Measurements from ENCODE around the gene SCN3A.

Gene SCN3A

DNA sequence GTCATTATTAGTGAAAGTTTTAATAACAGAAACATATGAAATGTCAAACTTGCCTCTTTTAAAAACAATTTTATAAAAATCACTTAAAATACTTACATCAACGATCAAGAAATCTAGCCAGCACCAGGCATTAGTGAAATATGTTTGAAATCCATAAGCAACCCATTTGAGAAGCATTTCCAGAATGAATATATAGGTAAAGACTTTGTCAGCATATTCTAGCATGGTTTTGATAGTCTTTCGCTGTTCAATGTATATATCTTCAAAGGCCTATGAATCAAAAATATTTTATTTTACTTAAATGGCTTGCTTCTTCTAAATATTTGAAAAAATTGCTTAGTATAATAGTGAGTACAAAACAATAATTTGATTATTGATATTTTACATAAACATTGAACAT, 91.1 kb downstream of the SCN3A start (continued):
- TF ChIP-seq ESRRG (CRISPR knock-in tag; IDR thresholded peaks at IDR 0.05) (no peak), ZFP30 (CRISPR knock-in tag; IDR thresholded peaks at IDR 0.05) (no peak), CSDC2 (CRISPR knock-in tag; IDR thresholded peaks at IDR 0.05) (no peak), OSR1 (CRISPR knock-in tag; IDR thresholded peaks at IDR 0.05) (no peak), GLIS3 (CRISPR knock-in tag; IDR thresholded peaks at IDR 0.05) (no peak)

DNA sequence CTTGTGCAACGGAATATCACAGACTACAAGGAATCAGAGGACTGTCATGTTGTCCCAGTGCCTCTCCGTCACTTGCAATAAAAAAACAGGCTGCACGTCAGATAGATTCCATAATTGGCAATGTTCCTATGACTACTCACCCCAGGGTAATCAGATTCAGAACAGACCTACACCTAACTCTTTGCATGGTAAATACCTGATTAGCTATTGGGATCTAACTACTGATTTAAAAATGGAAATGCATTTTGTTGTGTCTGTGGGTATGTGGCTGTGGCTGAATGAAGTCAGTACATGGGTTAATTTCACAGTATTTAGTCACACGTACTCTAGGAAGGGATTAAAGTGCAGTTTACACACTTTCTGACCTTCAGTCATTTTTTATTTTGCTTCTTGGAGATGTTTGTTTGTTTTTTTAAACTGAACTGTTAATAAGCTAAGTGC, 91.7 kb downstream of the SCN3A start:
- no peak for ATAC-seq
- TF ChIP-seq ZFP30 (CRISPR knock-in tag; IDR thresholded peaks at IDR 0.05) (no peak), TOX (CRISPR knock-in tag; IDR thresholded peaks at IDR 0.05; ENCODE audit: borderline replicate concordance) (no peak), ESRRG (CRISPR knock-in tag; IDR thresholded peaks at IDR 0.05) (no peak), GLIS3 (CRISPR knock-in tag; IDR thresholded peaks at IDR 0.05) (no peak), OSR1 (CRISPR knock-in tag; IDR thresholded peaks at IDR 0.05) (no peak), ZNF565 (CRISPR knock-in tag; conservative IDR thresholded peaks at IDR 0.05; ENCODE audit: low read depth) (no peak)
- TF ChIP-seq, protein P1, sequence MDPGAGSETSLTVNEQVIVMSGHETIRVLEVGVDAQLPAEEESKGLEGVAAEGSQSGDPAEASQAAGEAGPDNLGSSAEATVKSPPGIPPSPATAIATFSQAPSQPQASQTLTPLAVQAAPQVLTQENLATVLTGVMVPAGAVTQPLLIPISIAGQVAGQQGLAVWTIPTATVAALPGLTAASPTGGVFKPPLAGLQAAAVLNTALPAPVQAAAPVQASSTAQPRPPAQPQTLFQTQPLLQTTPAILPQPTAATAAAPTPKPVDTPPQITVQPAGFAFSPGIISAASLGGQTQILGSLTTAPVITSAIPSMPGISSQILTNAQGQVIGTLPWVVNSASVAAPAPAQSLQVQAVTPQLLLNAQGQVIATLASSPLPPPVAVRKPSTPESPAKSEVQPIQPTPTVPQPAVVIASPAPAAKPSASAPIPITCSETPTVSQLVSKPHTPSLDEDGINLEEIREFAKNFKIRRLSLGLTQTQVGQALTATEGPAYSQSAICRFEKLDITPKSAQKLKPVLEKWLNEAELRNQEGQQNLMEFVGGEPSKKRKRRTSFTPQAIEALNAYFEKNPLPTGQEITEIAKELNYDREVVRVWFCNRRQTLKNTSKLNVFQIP (CRISPR knock-in tag; IDR thresholded peaks at IDR 0.05; ENCODE audit: borderline replicate concordance, low read depth): no peak
- TF ChIP-seq, protein P2, sequence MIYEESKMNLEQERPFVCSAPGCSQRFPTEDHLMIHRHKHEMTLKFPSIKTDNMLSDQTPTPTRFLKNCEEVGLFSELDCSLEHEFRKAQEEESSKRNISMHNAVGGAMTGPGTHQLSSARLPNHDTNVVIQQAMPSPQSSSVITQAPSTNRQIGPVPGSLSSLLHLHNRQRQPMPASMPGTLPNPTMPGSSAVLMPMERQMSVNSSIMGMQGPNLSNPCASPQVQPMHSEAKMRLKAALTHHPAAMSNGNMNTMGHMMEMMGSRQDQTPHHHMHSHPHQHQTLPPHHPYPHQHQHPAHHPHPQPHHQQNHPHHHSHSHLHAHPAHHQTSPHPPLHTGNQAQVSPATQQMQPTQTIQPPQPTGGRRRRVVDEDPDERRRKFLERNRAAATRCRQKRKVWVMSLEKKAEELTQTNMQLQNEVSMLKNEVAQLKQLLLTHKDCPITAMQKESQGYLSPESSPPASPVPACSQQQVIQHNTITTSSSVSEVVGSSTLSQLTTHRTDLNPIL (CRISPR knock-in tag; IDR thresholded peaks at IDR 0.05; ENCODE audit: low read depth): no peak

DNA sequence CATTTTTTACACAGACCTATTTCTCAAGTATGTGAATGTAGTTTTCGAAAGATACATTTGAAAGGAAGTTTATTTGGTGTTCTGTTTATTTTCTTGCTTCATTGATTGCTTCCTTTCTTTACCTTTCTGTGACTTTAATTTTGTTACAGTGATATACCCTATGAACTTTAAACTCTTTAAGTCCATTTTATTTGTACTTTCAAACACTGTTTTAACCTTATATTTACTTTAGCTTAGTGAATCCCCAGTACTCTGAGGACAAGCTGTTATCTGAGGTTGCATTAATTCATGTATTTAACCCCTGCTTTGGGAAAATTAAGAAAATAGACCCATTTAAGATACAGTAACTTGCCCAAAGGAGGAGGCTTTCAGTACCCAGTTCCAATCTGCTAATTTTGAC, 93.5 kb downstream of the SCN3A start:
- TF ChIP-seq SNAI2 (CRISPR knock-in tag; IDR thresholded peaks at IDR 0.05) (no peak), GLIS3 (CRISPR knock-in tag; IDR thresholded peaks at IDR 0.05) (no peak), ZNF8 (CRISPR knock-in tag; IDR thresholded peaks at IDR 0.05) (no peak), OSR1 (CRISPR knock-in tag; IDR thresholded peaks at IDR 0.05) (no peak)
- TF ChIP-seq, protein P1 (CRISPR knock-in tag; IDR thresholded peaks at IDR 0.05; ENCODE audit: borderline replicate concordance, low read depth): no peak
- TF ChIP-seq, protein P3, sequence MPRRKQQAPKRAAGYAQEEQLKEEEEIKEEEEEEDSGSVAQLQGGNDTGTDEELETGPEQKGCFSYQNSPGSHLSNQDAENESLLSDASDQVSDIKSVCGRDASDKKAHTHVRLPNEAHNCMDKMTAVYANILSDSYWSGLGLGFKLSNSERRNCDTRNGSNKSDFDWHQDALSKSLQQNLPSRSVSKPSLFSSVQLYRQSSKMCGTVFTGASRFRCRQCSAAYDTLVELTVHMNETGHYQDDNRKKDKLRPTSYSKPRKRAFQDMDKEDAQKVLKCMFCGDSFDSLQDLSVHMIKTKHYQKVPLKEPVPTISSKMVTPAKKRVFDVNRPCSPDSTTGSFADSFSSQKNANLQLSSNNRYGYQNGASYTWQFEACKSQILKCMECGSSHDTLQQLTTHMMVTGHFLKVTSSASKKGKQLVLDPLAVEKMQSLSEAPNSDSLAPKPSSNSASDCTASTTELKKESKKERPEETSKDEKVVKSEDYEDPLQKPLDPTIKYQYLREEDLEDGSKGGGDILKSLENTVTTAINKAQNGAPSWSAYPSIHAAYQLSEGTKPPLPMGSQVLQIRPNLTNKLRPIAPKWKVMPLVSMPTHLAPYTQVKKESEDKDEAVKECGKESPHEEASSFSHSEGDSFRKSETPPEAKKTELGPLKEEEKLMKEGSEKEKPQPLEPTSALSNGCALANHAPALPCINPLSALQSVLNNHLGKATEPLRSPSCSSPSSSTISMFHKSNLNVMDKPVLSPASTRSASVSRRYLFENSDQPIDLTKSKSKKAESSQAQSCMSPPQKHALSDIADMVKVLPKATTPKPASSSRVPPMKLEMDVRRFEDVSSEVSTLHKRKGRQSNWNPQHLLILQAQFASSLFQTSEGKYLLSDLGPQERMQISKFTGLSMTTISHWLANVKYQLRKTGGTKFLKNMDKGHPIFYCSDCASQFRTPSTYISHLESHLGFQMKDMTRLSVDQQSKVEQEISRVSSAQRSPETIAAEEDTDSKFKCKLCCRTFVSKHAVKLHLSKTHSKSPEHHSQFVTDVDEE (CRISPR knock-in tag; IDR thresholded peaks at IDR 0.05): no peak
- TF ChIP-seq, protein P4, sequence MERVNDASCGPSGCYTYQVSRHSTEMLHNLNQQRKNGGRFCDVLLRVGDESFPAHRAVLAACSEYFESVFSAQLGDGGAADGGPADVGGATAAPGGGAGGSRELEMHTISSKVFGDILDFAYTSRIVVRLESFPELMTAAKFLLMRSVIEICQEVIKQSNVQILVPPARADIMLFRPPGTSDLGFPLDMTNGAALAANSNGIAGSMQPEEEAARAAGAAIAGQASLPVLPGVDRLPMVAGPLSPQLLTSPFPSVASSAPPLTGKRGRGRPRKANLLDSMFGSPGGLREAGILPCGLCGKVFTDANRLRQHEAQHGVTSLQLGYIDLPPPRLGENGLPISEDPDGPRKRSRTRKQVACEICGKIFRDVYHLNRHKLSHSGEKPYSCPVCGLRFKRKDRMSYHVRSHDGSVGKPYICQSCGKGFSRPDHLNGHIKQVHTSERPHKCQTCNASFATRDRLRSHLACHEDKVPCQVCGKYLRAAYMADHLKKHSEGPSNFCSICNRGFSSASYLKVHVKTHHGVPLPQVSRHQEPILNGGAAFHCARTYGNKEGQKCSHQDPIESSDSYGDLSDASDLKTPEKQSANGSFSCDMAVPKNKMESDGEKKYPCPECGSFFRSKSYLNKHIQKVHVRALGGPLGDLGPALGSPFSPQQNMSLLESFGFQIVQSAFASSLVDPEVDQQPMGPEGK (CRISPR knock-in tag; IDR thresholded peaks at IDR 0.05; ENCODE audit: borderline replicate concordance): no peak
- no peak for ATAC-seq

DNA sequence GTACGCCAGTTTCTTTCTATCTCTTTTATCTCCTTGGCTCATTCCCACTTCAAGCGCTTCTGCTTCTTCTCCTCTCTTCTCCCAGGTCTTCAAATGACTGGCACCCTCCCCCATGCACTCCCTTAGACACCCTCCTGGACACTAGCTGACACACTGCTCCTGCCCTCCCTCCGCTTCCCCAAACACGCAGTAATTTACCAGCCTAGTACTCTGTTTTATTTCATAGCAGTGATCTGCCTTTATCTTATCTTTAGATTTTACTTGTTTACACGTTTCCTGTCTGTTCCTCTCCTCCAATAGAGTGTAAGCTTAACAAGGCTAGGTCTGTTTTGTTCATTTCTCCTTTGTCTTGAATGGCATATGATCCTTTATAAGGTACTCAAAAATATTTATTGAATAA, 93.9 kb downstream of the SCN3A start:
- ATAC-seq: no peak
- TF ChIP-seq TCF4 (CRISPR knock-in tag; IDR thresholded peaks at IDR 0.05; ENCODE audit: borderline replicate concordance) (0 out of 2 replicates have a peak, but pooled peaks have one; percentile 19), ZFP3 (CRISPR knock-in tag; IDR thresholded peaks at IDR 0.05) (no peak)

DNA sequence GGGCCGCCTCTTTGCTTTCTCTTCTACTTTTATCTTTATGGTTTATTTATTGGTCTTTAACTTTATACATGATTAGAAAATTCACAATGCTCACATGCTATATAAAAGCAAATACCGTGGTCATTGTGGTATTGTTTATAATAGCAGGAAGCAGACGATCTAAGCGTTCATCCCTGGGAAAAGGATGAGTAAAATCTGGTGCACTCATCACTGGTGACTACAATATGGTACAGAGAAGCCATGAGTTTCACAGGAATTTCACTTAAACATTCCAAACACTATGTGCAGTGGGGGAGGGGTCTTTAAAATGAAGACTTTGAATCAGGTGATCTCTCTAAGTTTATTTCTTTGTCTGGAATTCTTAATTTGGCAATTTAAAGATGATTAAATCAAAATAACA, 97.9 kb downstream of the SCN3A start:
- no peak for ATAC-seq
- no peak for TF ChIP-seq OSR1 (CRISPR knock-in tag; IDR thresholded peaks at IDR 0.05)
- TF ChIP-seq CSDC2 (CRISPR knock-in tag; IDR thresholded peaks at IDR 0.05): no peak
- TF ChIP-seq ESRRG (CRISPR knock-in tag; IDR thresholded peaks at IDR 0.05): no peak
- TF ChIP-seq ZNF565 (CRISPR knock-in tag; conservative IDR thresholded peaks at IDR 0.05; ENCODE audit: low read depth): no peak
- TF ChIP-seq ZNF8 (CRISPR knock-in tag; IDR thresholded peaks at IDR 0.05): no peak
- no peak for TF ChIP-seq PPARA (CRISPR knock-in tag; IDR thresholded peaks at IDR 0.05; ENCODE audit: borderline replicate concordance)
- TF ChIP-seq TCF4 (CRISPR knock-in tag; IDR thresholded peaks at IDR 0.05; ENCODE audit: borderline replicate concordance): no peak
- TF ChIP-seq, protein P3 (CRISPR knock-in tag; IDR thresholded peaks at IDR 0.05): no peak
- no peak for TF ChIP-seq RARB (CRISPR knock-in tag; IDR thresholded peaks at IDR 0.05)
- no peak for TF ChIP-seq TOX (CRISPR knock-in tag; IDR thresholded peaks at IDR 0.05; ENCODE audit: borderline replicate concordance)
- TF ChIP-seq, protein P5, sequence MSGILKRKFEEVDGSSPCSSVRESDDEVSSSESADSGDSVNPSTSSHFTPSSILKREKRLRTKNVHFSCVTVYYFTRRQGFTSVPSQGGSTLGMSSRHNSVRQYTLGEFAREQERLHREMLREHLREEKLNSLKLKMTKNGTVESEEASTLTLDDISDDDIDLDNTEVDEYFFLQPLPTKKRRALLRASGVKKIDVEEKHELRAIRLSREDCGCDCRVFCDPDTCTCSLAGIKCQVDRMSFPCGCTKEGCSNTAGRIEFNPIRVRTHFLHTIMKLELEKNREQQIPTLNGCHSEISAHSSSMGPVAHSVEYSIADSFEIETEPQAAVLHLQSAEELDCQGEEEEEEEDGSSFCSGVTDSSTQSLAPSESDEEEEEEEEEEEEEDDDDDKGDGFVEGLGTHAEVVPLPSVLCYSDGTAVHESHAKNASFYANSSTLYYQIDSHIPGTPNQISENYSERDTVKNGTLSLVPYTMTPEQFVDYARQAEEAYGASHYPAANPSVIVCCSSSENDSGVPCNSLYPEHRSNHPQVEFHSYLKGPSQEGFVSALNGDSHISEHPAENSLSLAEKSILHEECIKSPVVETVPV (CRISPR knock-in tag; IDR thresholded peaks at IDR 0.05): no peak
- TF ChIP-seq ZFP3 (CRISPR knock-in tag; IDR thresholded peaks at IDR 0.05): no peak
- no peak for TF ChIP-seq BACH2 (CRISPR knock-in tag; IDR thresholded peaks at IDR 0.05; ENCODE audit: borderline replicate concordance)
